K562 (cell line): Measurements from ENCODE around the gene CARD9. TPM values are rescaled to one million over a fixed set of nuclear protein-coding genes. Genes with fewer than 3 reads are reported as not detected.

Experiments
- ARID3A ChIP-seq: IDR thresholded peaks from 2 replicates; pipeline ENCODE4 v1.6.1; 2012; ENCODE audit warnings: low read depth, low read length, improper control_type of control experiment, borderline replicate concordance
- COPS2 ChIP-seq: fragments of 450-650 bp; conservative IDR thresholded peaks from 2 replicates; pipeline ENCODE4 v1.6.1; 2016; ENCODE audit warnings: mild to moderate bottlenecking, moderate library complexity
- HOXB6 ChIP-seq: fragments of 250-450 bp; sonication (Bioruptor Pico); IDR thresholded peaks from 2 replicates; pipeline ENCODE4 v1.5.1; 2022; ENCODE audit warnings: mild to moderate bottlenecking, borderline replicate concordance
- KDM1A ChIP-seq, 2 experiments: fragments of 450-650 bp; IDR thresholded peaks; 2 replicates each; pipeline ENCODE4 v1.6.1; 2016; ENCODE audit warnings: mild to moderate bottlenecking in 2 of 2
- MIER1 ChIP-seq: fragments of 450-650 bp; IDR thresholded peaks from 2 replicates; pipeline ENCODE4 v1.6.1; 2016; ENCODE audit warnings: antibody characterized with exemption, mild to moderate bottlenecking, low read depth
- NBN ChIP-seq: fragments of 450-650 bp; IDR thresholded peaks from 2 replicates; pipeline ENCODE4 v1.6.1; 2016; ENCODE audit warnings: low read depth, mild to moderate bottlenecking
- NRF1 ChIP-seq, 2 experiments: fragments of 450-650 bp; IDR thresholded peaks in 1 of 2; conservative IDR thresholded peaks in 1 of 2; 2 replicates each; pipeline ENCODE4 v1.6.1; 2014; ENCODE audit warnings: mild to moderate bottlenecking in 2 of 2
- PATZ1 ChIP-seq: fragments of 250-450 bp; sonication (Bioruptor Pico); IDR thresholded peaks from 2 replicates; pipeline ENCODE4 v1.5.0; 2020; ENCODE audit warnings: mild to moderate bottlenecking, borderline replicate concordance
- RBM14 ChIP-seq: fragments of 200-400 bp; formaldehyde crosslinking; IDR thresholded peaks from 2 replicates; pipeline ENCODE4 v1.6.1; 2018; ENCODE audit warnings: low read depth, mild to moderate bottlenecking, low read length, moderate library complexity, borderline replicate concordance; ENCODE audit not compliant: insufficient read depth
- RBM34 ChIP-seq: fragments of 200-400 bp; formaldehyde crosslinking; IDR thresholded peaks from 2 replicates; pipeline ENCODE4 v1.6.1; 2018; ENCODE audit warnings: low read length, borderline replicate concordance; ENCODE audit not compliant: insufficient read depth
- SAFB ChIP-seq: fragments of 200-400 bp; formaldehyde crosslinking; IDR thresholded peaks from 2 replicates; pipeline ENCODE4 v1.6.1; 2017; ENCODE audit warnings: low read depth, low read length, borderline replicate concordance
- SMAD2 ChIP-seq: fragments of 150-350 bp; IDR thresholded peaks from 2 replicates; pipeline ENCODE4 v1.6.1; 2014; ENCODE audit warnings: low read depth, mild to moderate bottlenecking, low read length
- SP2 ChIP-seq: IDR thresholded peaks from 2 replicates; pipeline ENCODE4 v1.6.1; 2011; ENCODE audit warnings: mild to moderate bottlenecking, low read depth, low read length, moderate library complexity; ENCODE audit not compliant: poor library complexity, severe bottlenecking; ENCODE audit errors: extremely low read depth
- SREBF2 ChIP-seq: sonication (generic); formaldehyde crosslinking; IDR thresholded peaks from 2 replicates; pipeline ENCODE4 v1.4.0; 2020; ENCODE audit warnings: mild to moderate bottlenecking, missing genetic modification reagents
- TRIM28 ChIP-seq: fragments of 450-650 bp; IDR thresholded peaks from 2 replicates; pipeline ENCODE4 v1.6.1; 2017
- ZBTB7A ChIP-seq: IDR thresholded peaks from 2 replicates; pipeline ENCODE4 v1.6.1; 2011; ENCODE audit warnings: low read depth, mild to moderate bottlenecking, low read length, moderate library complexity, borderline replicate concordance; ENCODE audit not compliant: control insufficient read depth
- ZNF175 ChIP-seq: fragments of 200-800 bp; sonication (Bioruptor generic); IDR thresholded peaks from 2 replicates; pipeline ENCODE4 v1.6.1; 2016; ENCODE audit warnings: low read depth, mild to moderate bottlenecking, missing genetic modification characterization, missing compliant biosample characterization
- ZNF184 ChIP-seq: sonication (generic); formaldehyde crosslinking; IDR thresholded peaks from 2 replicates; pipeline ENCODE4 v1.5.0; 2020; ENCODE audit warnings: missing genetic modification reagents
- polyA plus RNA-seq, 8 experiments: library from polyadenylated mRNA; depleted of rRNA in 4 of 8; stranded (reverse) in 5 of 8; unstranded in 3 of 8; fragments of >200 nt; fragmentation: Nextera tagmentation in 2 of 8; fragmentation: Illumina TruSeq in 1 of 8; extraction: Ambion mirVana in 2 of 8; extraction: Trizol in 1 of 8; gene quantifications; 2 replicates each; pipeline versions ENCODE4 v1.2.1 to v1.2.3, GENCODE V29; 2011 to 2014; ENCODE audit warnings: inconsistent platforms in 1 of 8, missing spikeins in 1 of 8
- total RNA-seq, 7 experiments: library from RNA; depleted of rRNA in 6 of 7; stranded (reverse); fragments of >200 nt in 6 of 7; fragmentation: Illumina TruSeq in 2 of 7; extraction: Trizol in 2 of 7; gene quantifications; 2 replicates each; pipeline versions ENCODE4 v1.2.1 to v1.2.3, GENCODE V29; 2011 to 2021; ENCODE audit warnings: low replicate concordance in 1 of 7

The CARD9 gene
- total and polyA plus RNA-seq, 9 of the 15 experiments (the other 6 are each of a cell fraction or from before 2014, with no cell fraction given) = 1.7 to 53.0 (median 9.7) TPM

GRCh38 chr9:136363106-136363948 is 10.1 kb downstream of the CARD9 start, which contains the start of gene DNLZ (continued):
- TF ChIP-seq RBM34 = no peak
- TF ChIP-seq RBM14 = no peak
- TF ChIP-seq SREBF2 (CRISPR knock-in tag) = no peak
- TF ChIP-seq ARID3A = no peak
- TF ChIP-seq KDM1A (IDR thresholded peaks at IDR 0.05) = no peak
- no peak for TF ChIP-seq PATZ1 (CRISPR knock-in tag)
- TF ChIP-seq ZNF175 (CRISPR knock-in tag) = no peak
- TF ChIP-seq HOXB6 (CRISPR knock-in tag) = no peak
- no peak for TF ChIP-seq SMAD2
- TF ChIP-seq SAFB = peak; percentile 65; the same call in 1 of the 2 replicates
- peak; percentile 48 for TF ChIP-seq SP2
- TF ChIP-seq NBN = no peak
- TF ChIP-seq NRF1 (conservative IDR thresholded peaks at IDR 0.05 in 1 of 2, IDR thresholded peaks at IDR 0.05 in 1 of 2) = peak in 1 of 2 experiments; percentile 40; a peak in 1 of 4 replicates
- TF ChIP-seq MIER1 = no peak
- TF ChIP-seq TRIM28 = no peak
- TF ChIP-seq COPS2 = no peak
- TF ChIP-seq ZBTB7A = peak; percentile 90
- no peak for TF ChIP-seq ZNF184 (CRISPR knock-in tag)
